T follicular helper cell (primary cell): ENCODE measurements around the gene SYNGR2.
"Not testable (repeated sequence)": the region's sequence is repeated elsewhere in the genome, so short reads cannot be mapped to it uniquely, and the experiment has no call there.

ENCODE experiments used
- DNase-seq: peaks from one replicate; pipeline ENCODE4 v3.0.0-alpha.2; 2020; ENCODE audit warnings: low read depth

The SYNGR2 gene

DNA sequence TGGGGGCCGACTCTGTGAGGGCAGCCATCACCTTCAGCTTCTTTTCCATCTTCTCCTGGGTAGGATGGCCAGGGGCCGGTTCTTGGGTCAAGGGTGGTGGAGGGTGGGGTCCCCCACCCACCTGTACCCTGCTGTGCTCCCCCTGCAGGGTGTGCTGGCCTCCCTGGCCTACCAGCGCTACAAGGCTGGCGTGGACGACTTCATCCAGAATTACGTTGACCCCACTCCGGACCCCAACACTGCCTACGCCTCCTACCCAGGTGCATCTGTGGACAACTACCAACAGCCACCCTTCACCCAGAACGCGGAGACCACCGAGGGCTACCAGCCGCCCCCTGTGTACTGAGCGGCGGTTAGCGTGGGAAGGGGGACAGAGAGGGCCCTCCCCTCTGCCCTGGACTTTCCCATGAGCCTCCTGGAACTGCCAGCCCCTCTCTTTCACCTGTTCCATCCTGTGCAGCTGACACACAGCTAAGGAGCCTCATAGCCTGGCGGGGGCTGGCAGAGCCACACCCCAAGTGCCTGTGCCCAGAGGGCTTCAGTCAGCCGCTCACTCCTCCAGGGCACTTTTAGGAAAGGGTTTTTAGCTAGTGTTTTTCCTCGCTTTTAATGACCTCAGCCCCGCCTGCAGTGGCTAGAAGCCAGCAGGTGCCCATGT lies 3.3 kb downstream of the SYNGR2 start:
- not testable (repeated sequence) for DNase-seq

DNA sequence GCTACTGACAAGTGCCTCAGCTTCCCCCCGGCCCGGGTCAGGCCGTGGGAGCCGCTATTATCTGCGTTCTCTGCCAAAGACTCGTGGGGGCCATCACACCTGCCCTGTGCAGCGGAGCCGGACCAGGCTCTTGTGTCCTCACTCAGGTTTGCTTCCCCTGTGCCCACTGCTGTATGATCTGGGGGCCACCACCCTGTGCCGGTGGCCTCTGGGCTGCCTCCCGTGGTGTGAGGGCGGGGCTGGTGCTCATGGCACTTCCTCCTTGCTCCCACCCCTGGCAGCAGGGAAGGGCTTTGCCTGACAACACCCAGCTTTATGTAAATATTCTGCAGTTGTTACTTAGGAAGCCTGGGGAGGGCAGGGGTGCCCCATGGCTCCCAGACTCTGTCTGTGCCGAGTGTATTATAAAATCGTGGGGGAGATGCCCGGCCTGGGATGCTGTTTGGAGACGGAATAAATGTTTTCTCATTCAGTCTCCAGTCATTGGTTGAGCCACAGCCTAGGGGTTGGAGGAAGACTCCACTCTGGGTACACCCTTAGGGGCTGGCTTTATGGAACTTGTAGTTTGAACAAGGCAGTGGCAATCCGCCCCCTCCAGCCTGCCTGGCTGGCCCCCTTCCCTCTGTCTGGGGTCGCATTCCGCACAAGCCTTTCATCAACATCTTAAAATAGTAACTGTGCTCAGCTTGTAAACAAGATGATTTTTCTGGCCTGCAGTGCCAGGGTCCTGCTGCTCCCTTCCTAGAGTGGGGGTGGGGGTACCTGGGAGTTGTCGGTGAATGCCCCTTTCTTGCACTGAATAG lies 4.1 kb downstream of the SYNGR2 start:
- DNase-seq = no peak

DNA sequence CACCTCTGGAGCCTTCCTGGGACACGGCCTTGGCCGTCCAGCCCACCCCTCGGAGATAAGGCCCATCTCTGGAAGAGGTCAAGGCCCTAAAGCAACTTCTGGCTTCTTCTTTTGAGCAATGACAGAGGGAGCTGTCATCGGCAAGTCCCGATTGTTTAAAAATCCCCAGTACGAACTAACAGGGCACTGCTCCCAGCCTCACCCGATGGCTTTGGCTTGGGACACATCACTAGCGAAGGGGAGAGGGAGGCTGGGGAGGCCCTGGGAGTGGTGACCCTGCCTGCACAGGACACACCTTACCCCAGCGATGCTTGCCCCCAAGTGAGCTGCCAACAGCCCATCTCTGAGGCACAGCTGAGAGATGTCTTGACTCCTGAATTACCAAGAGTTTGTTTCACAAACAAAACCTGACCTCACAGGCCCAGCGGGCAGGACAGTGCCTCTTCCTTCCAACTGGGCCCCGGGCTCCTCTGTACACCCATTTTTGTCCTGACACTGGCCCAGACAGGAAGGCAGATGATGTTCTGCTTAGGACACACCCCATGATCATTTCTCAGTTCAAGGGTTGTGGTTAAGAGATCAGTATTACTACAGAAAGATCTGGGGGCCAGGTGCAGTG lies 4.8 kb downstream of the SYNGR2 start:
- DNase-seq = no peak

DNA sequence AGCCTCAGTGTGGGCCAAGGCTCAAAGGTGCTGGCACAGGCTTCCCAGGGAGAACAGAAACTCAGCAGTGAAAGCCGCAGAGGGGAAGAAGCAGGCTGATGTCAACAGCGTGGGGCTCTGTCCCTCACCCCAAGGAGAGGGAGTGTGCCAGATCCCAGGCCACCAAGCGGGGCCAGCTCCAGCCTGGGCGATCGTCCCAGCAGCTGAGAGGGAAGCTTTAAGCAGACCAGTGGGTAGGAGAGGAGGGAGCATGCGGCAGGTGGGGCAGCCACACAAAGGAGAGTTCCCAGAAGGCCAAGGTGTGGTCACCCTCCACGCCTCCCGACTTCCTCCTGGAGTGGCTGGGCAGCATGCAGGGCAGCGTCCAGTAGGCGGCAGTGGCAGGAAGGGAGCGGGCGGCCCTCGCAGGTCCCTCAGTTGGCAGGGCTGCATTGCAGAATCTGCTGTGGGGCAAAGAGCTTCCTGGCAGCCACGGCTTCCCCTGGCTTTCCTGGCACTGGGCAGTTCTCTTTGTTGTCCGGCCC lies 6.0 kb downstream of the SYNGR2 start:
- DNase-seq = no peak

DNA sequence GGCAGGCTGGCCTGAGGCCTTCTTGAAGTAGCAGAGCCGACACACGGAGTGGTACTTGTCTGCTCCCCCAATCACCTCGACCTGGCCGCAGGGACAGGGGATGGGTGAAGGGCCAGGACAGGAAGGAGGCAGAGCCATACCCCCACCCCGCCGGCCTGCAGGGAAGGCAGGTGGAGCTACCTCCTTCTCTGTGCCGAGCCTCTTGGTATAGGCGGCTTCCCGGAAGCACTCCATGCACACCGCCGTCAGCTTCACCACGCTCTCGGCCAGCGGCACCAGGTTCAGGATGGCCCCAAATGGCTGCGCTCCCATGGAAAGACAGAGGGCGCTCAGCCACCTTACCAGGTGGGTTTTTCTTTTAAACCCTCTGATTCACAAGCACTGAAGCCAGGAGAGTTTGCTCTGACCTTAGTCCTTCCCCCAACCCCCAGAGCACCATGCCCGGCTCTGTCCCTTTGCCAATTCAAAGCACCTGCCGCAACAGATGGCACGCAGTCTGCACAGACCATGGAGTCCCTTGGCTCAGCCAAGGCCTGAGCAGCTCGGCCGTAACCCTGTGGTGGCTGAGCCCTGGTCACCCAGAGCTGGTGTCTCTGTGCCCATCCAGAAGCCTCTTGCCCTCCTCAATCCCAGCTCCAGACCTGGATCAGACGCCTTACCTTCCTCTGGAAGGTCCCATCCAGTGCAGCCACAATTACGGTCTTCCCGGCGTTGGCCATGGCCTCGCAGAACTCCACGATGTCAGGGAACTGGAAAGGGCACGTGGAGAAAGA lies 6.7 kb downstream of the SYNGR2 start:
- DNase-seq = no peak

DNA sequence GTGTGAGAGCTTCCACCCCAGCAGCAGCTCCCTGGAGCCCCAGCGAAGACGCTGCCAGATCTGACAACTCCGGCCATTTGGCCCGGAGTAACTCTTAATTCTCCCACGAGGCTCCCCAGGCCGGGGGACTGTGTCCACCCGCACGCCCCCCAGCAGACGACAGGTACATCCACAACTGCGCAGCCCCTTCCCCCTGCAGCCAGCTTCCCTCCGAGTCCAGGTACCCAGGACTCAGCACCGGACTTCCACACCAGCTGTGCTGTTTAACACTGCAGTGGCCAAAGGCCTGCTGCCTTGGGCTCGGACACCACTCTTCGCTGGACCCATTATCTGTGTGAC lies 7.2 kb downstream of the SYNGR2 start:
- DNase-seq = no peak

DNA sequence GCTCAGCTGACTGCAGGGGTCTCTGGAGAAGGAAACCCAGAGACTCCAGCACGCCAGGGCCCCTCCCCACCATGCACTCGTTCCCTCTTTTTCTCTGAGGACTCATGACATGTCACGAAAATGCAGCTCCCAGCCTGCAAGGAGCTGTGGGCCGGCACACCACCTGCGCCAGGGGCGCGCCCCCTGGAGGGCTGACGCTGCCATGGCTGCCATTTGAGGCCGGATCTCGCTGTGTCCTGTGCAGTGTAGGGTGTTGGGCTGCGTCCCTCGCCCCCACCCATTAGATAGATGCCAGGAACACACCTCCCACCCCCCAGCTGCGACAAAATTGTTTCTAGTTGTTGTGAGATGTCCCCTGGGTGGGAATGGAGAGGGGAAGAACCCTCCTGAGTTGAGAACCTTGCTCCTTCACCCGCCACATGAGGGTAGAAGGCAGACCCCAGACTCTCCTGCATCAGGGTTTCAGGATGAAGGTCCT lies 8.2 kb downstream of the SYNGR2 start:
- peak; percentile 63 for DNase-seq

DNA sequence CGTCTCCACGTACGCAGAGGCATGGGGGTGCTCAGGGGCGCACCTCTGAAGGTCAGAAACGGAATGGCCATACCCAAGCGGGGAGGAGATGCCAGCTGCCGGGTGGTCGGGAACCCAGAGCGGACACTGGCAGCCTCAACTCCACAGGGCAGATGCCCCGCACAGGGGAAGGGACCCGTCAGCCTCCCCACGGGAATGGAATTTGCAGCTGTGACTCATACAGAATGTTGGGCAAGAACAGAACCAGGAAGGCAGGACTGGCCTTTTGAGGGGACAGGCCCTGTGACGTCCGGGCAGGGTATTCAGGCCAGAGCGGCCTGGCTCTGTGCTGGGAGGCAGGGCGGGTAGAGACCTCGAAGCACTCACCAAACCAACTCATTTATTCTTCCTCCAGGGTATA lies 11.0 kb downstream of the SYNGR2 start:
- no peak for DNase-seq

DNA sequence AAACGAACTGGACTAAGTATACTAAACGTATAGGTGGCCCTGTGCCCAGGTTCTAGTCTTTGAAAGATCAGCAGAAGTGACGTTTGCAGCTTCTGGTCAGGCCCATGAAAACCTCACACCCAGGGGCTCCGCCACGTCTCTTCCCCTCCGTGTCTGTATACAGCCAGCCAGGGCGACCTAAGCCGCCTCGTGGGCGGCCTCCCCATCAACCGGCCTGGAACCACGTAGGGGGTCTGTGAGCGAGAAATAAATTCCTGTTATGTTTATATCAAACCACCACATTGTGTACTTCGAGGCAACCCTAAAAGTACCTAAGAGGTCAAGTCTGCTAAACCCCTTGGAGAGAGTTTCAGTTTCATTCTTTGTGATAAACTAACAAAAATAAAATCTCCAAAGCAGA lies 11.7 kb downstream of the SYNGR2 start:
- DNase-seq = no peak

DNA sequence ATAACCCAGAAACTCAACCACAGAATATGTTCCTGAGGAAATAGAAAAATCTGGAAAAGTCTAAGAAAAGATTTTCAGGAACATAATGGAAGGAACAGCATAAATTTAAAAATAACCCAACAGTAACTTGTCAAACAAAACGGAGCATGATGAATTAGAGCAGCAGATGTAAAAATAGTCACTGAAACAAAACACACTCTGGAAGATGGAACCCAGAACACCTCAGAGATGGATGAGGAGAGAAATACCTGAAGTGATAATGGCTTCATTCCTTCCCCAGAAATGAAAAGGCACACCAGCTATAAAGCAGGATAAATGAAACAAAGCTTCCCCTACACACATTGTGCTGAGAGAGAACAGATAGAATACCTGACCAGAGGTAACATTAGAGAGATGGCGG lies 12.1 kb downstream of the SYNGR2 start:
- no peak for DNase-seq

DNA sequence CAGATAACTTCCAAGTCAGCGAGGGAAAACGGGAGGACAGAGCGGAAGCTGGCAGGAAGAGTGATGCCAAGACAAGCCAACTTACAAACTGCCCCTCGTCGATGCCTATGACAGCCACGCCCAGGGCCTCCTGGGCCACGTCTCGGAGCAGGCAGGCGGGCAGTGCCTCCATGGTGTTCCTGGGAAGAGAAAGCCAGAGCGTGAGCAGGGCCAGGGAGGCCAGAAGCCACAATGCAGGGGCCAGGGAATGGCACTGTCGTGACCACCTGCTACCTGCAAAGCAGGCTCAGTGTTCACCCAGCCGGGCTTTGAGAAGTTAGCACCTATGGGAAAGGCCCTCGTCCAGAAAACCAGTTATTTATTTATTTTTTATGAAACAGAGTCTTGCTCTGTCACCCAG lies 14.1 kb downstream of the SYNGR2 start:
- no peak for DNase-seq

DNA sequence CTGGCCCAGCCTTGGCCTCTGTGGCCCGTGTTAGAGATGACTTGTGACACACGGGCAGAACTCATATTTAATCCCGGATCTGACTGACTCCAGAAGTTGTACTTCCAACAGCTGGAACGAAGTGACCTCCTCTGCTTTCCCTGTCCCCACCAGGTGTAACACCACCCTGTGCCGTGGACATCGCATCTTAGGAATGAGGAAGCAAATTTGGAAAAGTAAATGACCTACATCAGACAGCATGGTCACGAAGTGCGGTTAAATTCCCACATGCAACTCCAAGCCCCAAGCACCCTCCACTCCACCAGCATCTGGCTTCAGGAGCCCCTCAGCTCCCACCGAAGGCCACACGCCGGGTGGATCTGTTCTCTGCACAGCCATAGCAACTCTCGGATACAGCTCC lies 15.5 kb downstream of the SYNGR2 start:
- DNase-seq = no peak

DNA sequence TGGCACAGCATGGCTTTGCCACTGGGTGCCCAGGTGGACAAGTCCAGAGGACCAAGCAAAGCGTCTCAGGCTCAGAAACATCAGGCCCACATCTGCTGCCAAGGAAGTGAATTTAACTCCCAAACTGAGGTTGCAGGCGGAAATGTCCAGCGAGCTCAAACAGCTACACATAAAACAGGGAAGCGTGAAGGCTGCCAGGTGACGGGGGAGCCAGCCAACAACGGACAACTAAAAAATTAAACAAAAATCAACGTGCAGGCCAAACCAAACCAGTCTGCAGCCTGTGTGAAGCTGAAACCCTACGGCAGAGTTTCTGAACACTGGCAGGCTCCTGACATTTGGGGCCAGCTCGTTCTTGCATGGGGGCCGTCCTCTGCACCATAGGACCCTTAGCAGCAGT lies 16.0 kb downstream of the SYNGR2 start:
- no peak for DNase-seq

DNA sequence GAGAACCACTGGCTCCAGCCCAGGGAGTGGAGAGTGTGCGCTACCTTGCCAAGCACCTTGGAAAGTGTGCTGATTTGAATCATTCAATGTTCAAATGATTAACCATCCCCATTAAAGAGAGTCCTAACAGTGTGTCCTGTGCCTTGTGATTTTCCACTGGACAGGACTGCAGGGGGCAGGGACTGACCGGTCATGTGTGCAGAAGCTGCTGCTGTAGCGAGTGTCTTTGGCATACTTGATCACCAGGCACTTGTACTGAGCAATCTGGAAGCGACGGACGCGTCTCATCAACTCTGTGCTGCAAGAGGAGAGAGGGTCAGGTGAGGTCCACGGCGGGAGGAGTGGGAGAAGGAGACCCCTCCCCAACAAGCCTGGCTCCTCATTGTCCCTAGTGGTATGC lies 16.5 kb downstream of the SYNGR2 start:
- DNase-seq = no peak

DNA sequence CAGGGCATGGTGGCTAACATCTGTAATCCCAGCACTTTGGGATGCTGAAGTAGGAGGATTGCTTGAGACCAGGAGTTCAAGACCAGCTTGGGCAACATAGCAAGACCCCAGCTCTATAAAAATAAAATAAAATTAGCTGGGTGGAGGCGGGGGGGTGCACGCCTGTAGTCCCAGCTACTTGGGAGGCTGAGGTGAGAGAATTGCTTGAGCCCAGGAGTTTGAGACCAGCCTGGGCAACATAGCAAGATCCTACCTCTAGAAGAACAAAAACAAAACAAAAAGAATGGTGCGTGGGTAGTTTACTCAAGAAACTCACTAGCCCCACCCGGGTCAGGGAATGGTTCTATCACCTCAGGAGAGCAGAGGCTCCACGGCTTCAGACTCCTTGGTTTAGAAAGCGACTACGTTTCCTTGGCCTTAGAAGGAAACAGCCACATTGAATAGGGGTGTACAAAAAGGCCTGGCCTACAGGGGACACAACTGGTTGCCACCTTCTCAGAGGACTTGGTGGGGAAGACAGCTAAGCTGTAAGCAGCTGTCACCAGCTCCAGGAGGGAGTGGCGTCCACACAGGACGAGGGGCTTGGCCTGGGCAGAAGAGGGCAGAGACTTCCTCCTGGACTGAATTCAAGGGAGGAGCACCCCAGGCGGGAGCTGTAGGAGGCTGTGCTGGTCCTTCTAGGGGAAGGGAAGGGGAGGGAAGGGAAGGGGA lies 17.8 kb downstream of the SYNGR2 start:
- no peak for DNase-seq

DNA sequence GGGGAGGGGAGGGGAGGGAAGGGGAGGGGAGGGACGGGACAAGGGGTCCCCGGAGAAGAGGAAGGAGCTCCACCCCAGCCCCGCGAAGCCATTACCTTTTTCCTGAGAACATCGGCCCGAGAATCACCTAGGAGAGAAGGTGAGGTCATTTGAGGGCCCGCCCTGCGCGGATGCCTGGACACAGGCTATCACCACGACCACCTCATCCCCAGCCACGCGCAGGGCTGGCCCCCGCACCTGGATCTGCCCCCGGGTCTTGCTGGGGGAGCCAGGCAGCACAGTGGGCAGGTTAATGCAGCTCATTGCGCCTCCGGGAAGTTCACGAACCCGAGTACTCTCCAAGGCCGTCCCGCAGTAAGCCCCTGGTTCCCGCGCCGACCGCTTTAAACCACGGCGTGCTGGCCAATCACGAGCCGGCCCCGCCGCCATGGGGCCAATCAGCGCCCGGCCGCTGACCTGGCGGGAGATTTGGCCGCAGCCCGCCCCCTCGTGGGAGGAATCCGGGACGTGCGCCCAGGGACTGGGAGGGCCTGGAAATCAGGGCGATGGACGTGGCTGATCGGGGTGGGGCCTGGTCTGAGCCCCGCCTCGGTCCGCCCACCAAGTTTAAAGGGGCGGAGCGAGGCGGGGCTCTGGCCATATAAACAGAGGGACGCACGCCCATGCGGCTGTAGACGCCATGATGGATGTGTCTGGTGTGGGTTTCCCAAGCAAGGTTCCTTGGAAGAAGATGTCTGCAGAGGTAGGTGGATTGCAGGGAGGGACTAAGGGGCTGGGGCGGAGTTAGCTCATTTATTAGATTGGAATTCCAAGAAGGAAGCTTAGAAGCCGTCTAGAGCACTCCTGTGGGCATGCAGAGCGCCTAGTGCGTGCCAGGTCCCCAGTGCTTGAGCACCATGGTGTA lies 18.6 kb downstream of the SYNGR2 start, which contains the start of the genes AFMID and TK1:
Gene AFMID (plus strand): TSS at position 671 of the 904 bp plus-strand sequence. CDS start 9 bp downstream, at position 680.
Gene TK1 (minus strand): TSS at position 361 of the 904 bp plus-strand sequence. CDS start 58 bp downstream, at position 303.
- peak; percentile 57 for DNase-seq

DNA sequence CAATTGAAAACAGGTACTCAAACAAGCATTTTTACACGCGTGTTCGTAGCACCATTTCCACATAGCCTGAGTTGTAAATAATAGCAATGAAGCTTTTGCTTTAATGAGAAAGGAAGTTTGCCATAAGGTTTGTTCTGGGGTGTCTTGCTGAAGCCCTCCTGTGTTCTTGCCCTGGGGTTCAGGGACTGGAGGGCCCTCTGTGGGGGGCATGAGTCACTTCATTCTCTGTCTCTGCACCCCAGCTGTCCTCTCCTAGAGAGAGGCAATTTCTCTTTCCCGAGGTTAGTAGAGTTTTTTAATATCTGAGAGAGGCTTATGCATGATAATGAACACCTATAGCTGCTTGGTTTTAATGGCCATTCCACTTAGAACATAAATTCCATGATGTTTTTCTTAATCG lies 28.3 kb downstream of the SYNGR2 start:
- no peak for DNase-seq

DNA sequence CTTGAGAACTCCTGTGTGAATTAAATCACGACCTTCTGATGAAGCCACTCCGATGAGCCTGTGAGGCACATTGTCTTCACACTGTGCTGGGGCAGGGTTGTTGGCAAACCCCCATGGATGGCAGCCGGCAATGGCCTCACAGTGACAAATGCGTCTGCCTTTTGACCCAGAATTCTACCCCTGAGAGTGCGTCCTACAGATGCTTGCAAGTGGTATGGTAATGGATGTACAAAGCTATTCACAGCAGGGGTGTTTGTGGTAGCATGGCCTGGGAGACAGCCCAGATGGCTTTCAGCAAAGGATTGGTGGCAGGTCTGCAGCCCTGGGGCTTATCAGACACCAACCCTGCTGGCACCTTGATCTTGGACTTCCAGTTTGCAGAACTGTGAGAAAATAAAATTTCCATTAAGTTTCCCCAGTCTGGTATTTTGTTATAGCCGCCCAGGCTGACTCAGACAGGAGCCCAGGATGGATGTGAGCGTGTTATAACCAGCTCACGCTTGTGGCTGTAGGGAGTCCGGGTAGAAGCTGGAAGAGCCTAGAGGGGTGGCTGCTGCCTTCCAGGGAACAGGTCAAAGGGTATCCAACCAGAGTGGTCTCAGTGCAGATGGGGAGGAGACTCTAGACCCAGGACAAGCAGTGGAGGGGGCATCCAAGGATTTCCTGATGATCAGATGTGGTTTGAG lies 28.9 kb downstream of the SYNGR2 start:
- no peak for DNase-seq

DNA sequence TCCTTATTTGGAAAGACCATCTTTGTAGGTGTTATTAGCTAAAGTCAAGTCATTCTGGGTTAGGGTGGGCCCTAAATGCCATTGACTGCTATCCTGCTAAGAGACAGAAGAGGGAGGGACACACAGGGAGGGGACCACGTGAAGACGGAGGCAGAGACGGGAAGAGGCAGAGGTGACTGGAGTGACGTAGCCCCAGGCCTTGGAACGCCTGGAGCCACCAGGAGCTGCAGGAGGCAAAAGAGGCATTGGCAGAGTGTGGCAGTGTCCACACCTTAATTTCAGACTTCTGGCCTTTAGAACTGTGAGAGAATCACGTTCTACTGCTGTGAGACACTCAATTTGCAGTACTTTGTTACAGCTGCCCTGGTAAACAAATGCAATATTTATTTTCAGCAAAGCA lies 32.1 kb downstream of the SYNGR2 start:
- no peak for DNase-seq

DNA sequence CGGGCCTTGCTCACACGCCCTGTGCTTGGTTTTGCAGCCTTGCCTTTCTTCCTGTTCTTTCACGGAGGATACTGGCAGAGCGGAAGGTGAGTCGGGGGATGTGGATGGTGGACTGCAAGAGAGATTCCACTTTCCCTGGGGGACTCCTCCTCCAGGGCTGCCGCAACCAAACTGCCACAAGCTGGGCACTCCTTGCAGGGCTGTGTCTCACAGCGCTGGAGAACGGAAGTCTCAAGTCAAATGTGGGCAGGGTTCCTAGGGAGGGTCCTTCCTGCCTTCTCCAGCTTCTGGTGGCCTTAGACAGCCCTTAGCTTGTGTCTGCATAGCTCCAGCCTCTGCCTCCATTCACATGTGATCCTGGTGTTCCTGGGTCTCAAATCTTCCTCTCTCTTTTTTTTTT lies 34.3 kb downstream of the SYNGR2 start:
- no peak for DNase-seq
